SK-N-SH (cell line): ENCODE results near the gene PDZD8. TPM values are rescaled to one million over a fixed set of nuclear protein-coding genes. Genes with fewer than 3 reads are reported as not detected.

Source experiments
- CTCF ChIA-PET: fragments of 300-600, 350-600 bp; formaldehyde crosslinking; extraction: SDS; loops from one replicate; lab custom pipeline; 2021; lab: Yijun Ruan, JAX
- POLR2A ChIA-PET: fragments of 350-600 bp; sonication (Branson Sonifier 250); formaldehyde crosslinking; extraction: SDS; loops from one replicate; lab custom pipeline; 2020; ENCODE audit warnings: antibody characterized with exemption, inconsistent platforms; lab: Yijun Ruan, JAX
- DNase-seq: peaks from one replicate; pipeline ENCODE4 v3.0.0; 2012
- H2AFZ ChIP-seq: fragments of 200-600 bp; sonication (generic); 2 replicates; pipeline ENCODE4 v1.8.1; 2016; ENCODE audit warnings: antibody characterized with exemption, mild to moderate bottlenecking, low read depth
- H3F3A ChIP-seq: fragments of 200-600 bp; sonication (generic); replicated peaks from 2 replicates; pipeline ENCODE3; 2016; ENCODE audit warnings: antibody characterized with exemption, mild to moderate bottlenecking; ENCODE audit not compliant: insufficient read depth
- H3K27ac ChIP-seq, 2 experiments: fragments of 200-500 bp in 1 of 2; fragments of 200-600 bp in 1 of 2; sonication (Bioruptor generic) in 1 of 2; sonication (generic), shearing (Covaris generic) in 1 of 2; 2 replicates each; pipeline versions ENCODE4 v1.5.1 to v1.6.1; 2014 to 2016; ENCODE audit warnings: low read depth in 2 of 2, inconsistent platforms in 1 of 2, low read length in 1 of 2, mild to moderate bottlenecking in 1 of 2, mixed read lengths in 1 of 2
- H3K27me3 ChIP-seq: fragments of 200-600 bp; sonication (generic), shearing (Covaris generic); 2 replicates; pipeline ENCODE4 v1.6.1; 2016; ENCODE audit warnings: mixed run types; ENCODE audit not compliant: insufficient read depth
- H3K36me3 ChIP-seq, 2 experiments: fragments of 200-500 bp in 1 of 2; fragments of 200-600 bp in 1 of 2; sonication (Bioruptor generic) in 1 of 2; sonication (generic) in 1 of 2; replicated peaks in 1 of 2; 2 replicates each; pipeline versions ENCODE3 to v1.5.1; 2014 to 2016; ENCODE audit warnings: low read length in 1 of 2, mild to moderate bottlenecking in 1 of 2; ENCODE audit not compliant: insufficient read depth in 2 of 2, control insufficient read depth in 1 of 2
- H3K4me1 ChIP-seq, 2 experiments: fragments of 200-500 bp in 1 of 2; fragments of 200-600 bp in 1 of 2; sonication (Bioruptor generic) in 1 of 2; sonication (generic), shearing (Covaris generic) in 1 of 2; 2 replicates each; pipeline versions ENCODE4 v1.5.1 to v1.6.1; 2014 to 2016; ENCODE audit warnings: low read depth in 1 of 2, low read length in 1 of 2, mixed run types in 1 of 2; ENCODE audit not compliant: insufficient read depth in 2 of 2, control insufficient read depth in 1 of 2
- H3K4me2 ChIP-seq: fragments of 200-600 bp; sonication (generic), shearing (Covaris generic); 2 replicates; pipeline ENCODE4 v1.6.1; 2017; ENCODE audit warnings: mixed run types
- H3K4me3 ChIP-seq, 2 experiments: fragments of 200-500 bp in 1 of 2; fragments of 200-600 bp in 1 of 2; sonication (Bioruptor generic) in 1 of 2; sonication (generic), shearing (Covaris generic) in 1 of 2; 2 replicates each; pipeline versions ENCODE4 v1.5.1 to v1.8.1; 2014 to 2016; ENCODE audit warnings: low read depth in 2 of 2, inconsistent platforms in 1 of 2, low read length in 1 of 2, mild to moderate bottlenecking in 1 of 2, mixed read lengths in 1 of 2, moderate library complexity in 1 of 2
- H3K79me2 ChIP-seq: fragments of 200-600 bp; sonication (generic); 2 replicates; pipeline ENCODE4 v1.8.1; 2017; ENCODE audit warnings: mild to moderate bottlenecking; ENCODE audit not compliant: insufficient read depth
- H3K9ac ChIP-seq: fragments of 200-600 bp; sonication (generic); 2 replicates; pipeline ENCODE4 v1.6.1; 2017; ENCODE audit warnings: mixed run types
- H3K9me2 ChIP-seq: fragments of 200-600 bp; sonication (generic); 2 replicates; pipeline ENCODE4 v1.6.1; 2017; ENCODE audit warnings: mixed run types
- H3K9me3 ChIP-seq: fragments of 200-600 bp; sonication (generic); 2 replicates; pipeline ENCODE4 v1.6.1; 2017; ENCODE audit warnings: mixed run types, mild to moderate bottlenecking, moderate library complexity
- H4K20me1 ChIP-seq: fragments of 200-600 bp; sonication (generic); 2 replicates; pipeline ENCODE4 v1.6.1; 2017; ENCODE audit warnings: mild to moderate bottlenecking, mixed run types; ENCODE audit not compliant: insufficient read depth
- ELF1 ChIP-seq: IDR thresholded peaks from 2 replicates; pipeline ENCODE4 v1.4.0; 2012
- FOXJ3 ChIP-seq: sonication (generic); formaldehyde crosslinking; IDR thresholded peaks from 2 replicates; pipeline ENCODE4 v1.5.1; 2020; ENCODE audit warnings: mild to moderate bottlenecking, missing genetic modification reagents
- FOXM1 ChIP-seq: IDR thresholded peaks from 2 replicates; pipeline ENCODE4 v1.4.0; 2012; ENCODE audit warnings: low read depth, mild to moderate bottlenecking
- GABPA ChIP-seq: IDR thresholded peaks from 2 replicates; pipeline ENCODE4 v1.4.0; 2012; ENCODE audit warnings: low read depth, mild to moderate bottlenecking
- GATA2 ChIP-seq: sonication (generic); formaldehyde crosslinking; IDR thresholded peaks from 2 replicates; pipeline ENCODE4 v1.5.0; 2020; ENCODE audit warnings: mild to moderate bottlenecking, missing genetic modification reagents
- JUND ChIP-seq: IDR thresholded peaks from 2 replicates; pipeline ENCODE4 v1.4.0; 2012
- MXI1 ChIP-seq: IDR thresholded peaks from 2 replicates; pipeline ENCODE4 v1.6.1; 2012; ENCODE audit warnings: mild to moderate bottlenecking, low read depth, low read length, improper control_type of control experiment
- NFIC ChIP-seq: IDR thresholded peaks from 2 replicates; pipeline ENCODE4 v1.4.0; 2012; ENCODE audit warnings: borderline replicate concordance
- POLR2AphosphoS5 ChIP-seq: IDR thresholded peaks from 2 replicates; pipeline ENCODE4 v1.6.1; 2012; ENCODE audit warnings: low read depth, low read length
- RCOR1 ChIP-seq: fragments of 150-350 bp; IDR thresholded peaks from 2 replicates; pipeline ENCODE4 v1.6.1; 2017; ENCODE audit warnings: antibody characterized with exemption, low read length
- RFX5 ChIP-seq: IDR thresholded peaks from 2 replicates; pipeline ENCODE4 v1.6.1; 2012; ENCODE audit warnings: mild to moderate bottlenecking, improper control_type of control experiment, low read length
- SIN3A ChIP-seq: IDR thresholded peaks from 2 replicates; pipeline ENCODE4 v1.6.1; 2012; ENCODE audit warnings: low read depth, mild to moderate bottlenecking, low read length, moderate library complexity, borderline replicate concordance
- SMC3 ChIP-seq: IDR thresholded peaks from 2 replicates; pipeline ENCODE4 v1.6.1; 2012; ENCODE audit warnings: low read depth, low read length, improper control_type of control experiment
- TEAD4 ChIP-seq: IDR thresholded peaks from 2 replicates; pipeline ENCODE4 v1.4.0; 2012; ENCODE audit warnings: mild to moderate bottlenecking, borderline replicate concordance; ENCODE audit not compliant: insufficient read depth
- WGBS: methylation state at CpG from one replicate; pipeline ENCODE4 v1.1.6; 2017; ENCODE audit warnings: low lambda C conversion rate; 5-methylcytosine and 5-hydroxymethylcytosine counted together
- polyA plus RNA-seq, 3 experiments: library from polyadenylated mRNA; depleted of rRNA; stranded (reverse); fragments of >200 nt; gene quantifications; 2 replicates each; pipeline ENCODE4 v1.2.3, GENCODE V29; 2012
- TF ChIP-seq, protein P1 (sequence below): fragments of 150-350 bp; IDR thresholded peaks from 2 replicates; pipeline ENCODE4 v1.6.1; 2016; ENCODE audit warnings: mild to moderate bottlenecking, low read depth, low read length
- TF ChIP-seq, protein P2 (sequence below): IDR thresholded peaks from 2 replicates; pipeline ENCODE4 v1.6.1; 2012; ENCODE audit warnings: mild to moderate bottlenecking, low read depth, low read length, moderate library complexity
- TF ChIP-seq, protein P3 (sequence below): IDR thresholded peaks from 2 replicates; pipeline ENCODE4 v1.4.0; 2012; ENCODE audit warnings: low read depth, borderline replicate concordance
- TF ChIP-seq, protein P4 (sequence below): fragments of 150-350 bp; IDR thresholded peaks from 2 replicates; pipeline ENCODE4 v1.6.1; 2017; ENCODE audit warnings: antibody characterized with exemption, low read length, low read depth, borderline replicate concordance
- TF ChIP-seq, protein P5 (sequence below): fragments of 200-600 bp; sonication (generic); IDR thresholded peaks from 2 replicates; pipeline ENCODE4 v1.6.1; 2017; ENCODE audit warnings: antibody characterized with exemption, mild to moderate bottlenecking, moderate library complexity

The PDZD8 gene
- polyA plus RNA-seq, 1 of the 3 experiments (the other 2 are of a cell fraction): 6.6 TPM

DNA sequence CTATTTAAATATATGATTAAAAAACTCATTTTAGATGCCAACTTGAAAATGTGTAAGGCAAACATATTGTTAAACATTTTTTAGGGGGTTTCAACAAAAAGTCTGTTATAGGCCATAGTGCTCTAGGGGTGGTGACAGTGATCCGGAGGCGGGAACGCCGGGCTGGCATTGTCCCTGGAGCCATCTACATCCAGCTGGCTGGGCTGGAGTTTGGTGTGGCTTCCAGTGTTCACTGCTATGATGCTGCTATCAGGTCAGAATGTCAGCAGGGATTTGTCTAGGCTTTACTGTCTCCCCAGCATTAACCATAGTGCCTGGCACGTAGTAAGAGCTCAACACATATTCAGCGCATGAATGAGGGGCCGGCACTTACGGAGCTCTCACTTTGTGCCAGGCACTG lies 136.2 kb downstream of the PDZD8 start:
- no peaks in the 10 kb centered on the region for H3F3A ChIP-seq
- TF ChIP-seq, protein P1, sequence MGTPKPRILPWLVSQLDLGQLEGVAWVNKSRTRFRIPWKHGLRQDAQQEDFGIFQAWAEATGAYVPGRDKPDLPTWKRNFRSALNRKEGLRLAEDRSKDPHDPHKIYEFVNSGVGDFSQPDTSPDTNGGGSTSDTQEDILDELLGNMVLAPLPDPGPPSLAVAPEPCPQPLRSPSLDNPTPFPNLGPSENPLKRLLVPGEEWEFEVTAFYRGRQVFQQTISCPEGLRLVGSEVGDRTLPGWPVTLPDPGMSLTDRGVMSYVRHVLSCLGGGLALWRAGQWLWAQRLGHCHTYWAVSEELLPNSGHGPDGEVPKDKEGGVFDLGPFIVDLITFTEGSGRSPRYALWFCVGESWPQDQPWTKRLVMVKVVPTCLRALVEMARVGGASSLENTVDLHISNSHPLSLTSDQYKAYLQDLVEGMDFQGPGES: no peak
- TF ChIP-seq, protein P2, sequence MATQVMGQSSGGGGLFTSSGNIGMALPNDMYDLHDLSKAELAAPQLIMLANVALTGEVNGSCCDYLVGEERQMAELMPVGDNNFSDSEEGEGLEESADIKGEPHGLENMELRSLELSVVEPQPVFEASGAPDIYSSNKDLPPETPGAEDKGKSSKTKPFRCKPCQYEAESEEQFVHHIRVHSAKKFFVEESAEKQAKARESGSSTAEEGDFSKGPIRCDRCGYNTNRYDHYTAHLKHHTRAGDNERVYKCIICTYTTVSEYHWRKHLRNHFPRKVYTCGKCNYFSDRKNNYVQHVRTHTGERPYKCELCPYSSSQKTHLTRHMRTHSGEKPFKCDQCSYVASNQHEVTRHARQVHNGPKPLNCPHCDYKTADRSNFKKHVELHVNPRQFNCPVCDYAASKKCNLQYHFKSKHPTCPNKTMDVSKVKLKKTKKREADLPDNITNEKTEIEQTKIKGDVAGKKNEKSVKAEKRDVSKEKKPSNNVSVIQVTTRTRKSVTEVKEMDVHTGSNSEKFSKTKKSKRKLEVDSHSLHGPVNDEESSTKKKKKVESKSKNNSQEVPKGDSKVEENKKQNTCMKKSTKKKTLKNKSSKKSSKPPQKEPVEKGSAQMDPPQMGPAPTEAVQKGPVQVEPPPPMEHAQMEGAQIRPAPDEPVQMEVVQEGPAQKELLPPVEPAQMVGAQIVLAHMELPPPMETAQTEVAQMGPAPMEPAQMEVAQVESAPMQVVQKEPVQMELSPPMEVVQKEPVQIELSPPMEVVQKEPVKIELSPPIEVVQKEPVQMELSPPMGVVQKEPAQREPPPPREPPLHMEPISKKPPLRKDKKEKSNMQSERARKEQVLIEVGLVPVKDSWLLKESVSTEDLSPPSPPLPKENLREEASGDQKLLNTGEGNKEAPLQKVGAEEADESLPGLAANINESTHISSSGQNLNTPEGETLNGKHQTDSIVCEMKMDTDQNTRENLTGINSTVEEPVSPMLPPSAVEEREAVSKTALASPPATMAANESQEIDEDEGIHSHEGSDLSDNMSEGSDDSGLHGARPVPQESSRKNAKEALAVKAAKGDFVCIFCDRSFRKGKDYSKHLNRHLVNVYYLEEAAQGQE: no peak
- TF ChIP-seq, protein P3, sequence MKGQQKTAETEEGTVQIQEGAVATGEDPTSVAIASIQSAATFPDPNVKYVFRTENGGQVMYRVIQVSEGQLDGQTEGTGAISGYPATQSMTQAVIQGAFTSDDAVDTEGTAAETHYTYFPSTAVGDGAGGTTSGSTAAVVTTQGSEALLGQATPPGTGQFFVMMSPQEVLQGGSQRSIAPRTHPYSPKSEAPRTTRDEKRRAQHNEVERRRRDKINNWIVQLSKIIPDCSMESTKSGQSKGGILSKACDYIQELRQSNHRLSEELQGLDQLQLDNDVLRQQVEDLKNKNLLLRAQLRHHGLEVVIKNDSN: no peak
- no peak for TF ChIP-seq ELF1
- no peak for TF ChIP-seq GATA2 (CRISPR knock-in tag)
- TF ChIP-seq FOXM1: no peak
- TF ChIP-seq MXI1: no peak
- TF ChIP-seq, protein P4, sequence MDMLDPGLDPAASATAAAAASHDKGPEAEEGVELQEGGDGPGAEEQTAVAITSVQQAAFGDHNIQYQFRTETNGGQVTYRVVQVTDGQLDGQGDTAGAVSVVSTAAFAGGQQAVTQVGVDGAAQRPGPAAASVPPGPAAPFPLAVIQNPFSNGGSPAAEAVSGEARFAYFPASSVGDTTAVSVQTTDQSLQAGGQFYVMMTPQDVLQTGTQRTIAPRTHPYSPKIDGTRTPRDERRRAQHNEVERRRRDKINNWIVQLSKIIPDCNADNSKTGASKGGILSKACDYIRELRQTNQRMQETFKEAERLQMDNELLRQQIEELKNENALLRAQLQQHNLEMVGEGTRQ: no peak
- no peak for TF ChIP-seq RFX5
- no peak for TF ChIP-seq GABPA
- no peak for TF ChIP-seq SIN3A
- TF ChIP-seq, protein P5, sequence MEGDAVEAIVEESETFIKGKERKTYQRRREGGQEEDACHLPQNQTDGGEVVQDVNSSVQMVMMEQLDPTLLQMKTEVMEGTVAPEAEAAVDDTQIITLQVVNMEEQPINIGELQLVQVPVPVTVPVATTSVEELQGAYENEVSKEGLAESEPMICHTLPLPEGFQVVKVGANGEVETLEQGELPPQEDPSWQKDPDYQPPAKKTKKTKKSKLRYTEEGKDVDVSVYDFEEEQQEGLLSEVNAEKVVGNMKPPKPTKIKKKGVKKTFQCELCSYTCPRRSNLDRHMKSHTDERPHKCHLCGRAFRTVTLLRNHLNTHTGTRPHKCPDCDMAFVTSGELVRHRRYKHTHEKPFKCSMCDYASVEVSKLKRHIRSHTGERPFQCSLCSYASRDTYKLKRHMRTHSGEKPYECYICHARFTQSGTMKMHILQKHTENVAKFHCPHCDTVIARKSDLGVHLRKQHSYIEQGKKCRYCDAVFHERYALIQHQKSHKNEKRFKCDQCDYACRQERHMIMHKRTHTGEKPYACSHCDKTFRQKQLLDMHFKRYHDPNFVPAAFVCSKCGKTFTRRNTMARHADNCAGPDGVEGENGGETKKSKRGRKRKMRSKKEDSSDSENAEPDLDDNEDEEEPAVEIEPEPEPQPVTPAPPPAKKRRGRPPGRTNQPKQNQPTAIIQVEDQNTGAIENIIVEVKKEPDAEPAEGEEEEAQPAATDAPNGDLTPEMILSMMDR: no peak
- TF ChIP-seq FOXJ3 (CRISPR knock-in tag): no peak
- TF ChIP-seq SMC3: no peak
- no peak for TF ChIP-seq NFIC
- no peak for TF ChIP-seq JUND
- TF ChIP-seq TEAD4: no peak
- TF ChIP-seq POLR2AphosphoS5: no peak
- no peak for TF ChIP-seq RCOR1
- TF ChIP-seq, all 33 proteins: peak for 0
- no peak for DNase-seq
- H3K4me2 ChIP-seq: no peak overlapping the region
- H3K9me3 ChIP-seq: no peaks in the 10 kb centered on the region
- no peaks in the 10 kb centered on the region for H3K79me2 ChIP-seq
- H3K27me3 ChIP-seq: 0 out of 2 replicates have a peak, but pooled peaks cover 21% of the 10 kb centered on the region
- H3K9me2 ChIP-seq: no peaks in the 10 kb centered on the region
- no peaks in the 10 kb centered on the region for H4K20me1 ChIP-seq
- no peaks in the 10 kb centered on the region; a peak in 1 of 4 replicates for H3K4me1 ChIP-seq
- WGBS: 90% methylated on average over 7 of the region's 8 CpGs
- no peak overlapping the region for H2AFZ ChIP-seq
- ChIA-PET CTCF (interaction anchor here (1.2 to 2.0 kb wide), 5 partner anchors 12 to 81 kb away, joined by 3 to 7 read pairs (median 6); no protein-coding TSS in a partner anchor), POLR2A (no interaction called here)
- no peak overlapping the region for H3K9ac ChIP-seq
- no peak overlapping the region for H3K4me3 ChIP-seq
- H3K36me3 ChIP-seq: no peaks in the 10 kb centered on the region
- H3K27ac ChIP-seq: no peak overlapping the region
